Epithelial cell of proximal tubule (primary cell): ENCODE data around the gene DNAI1. TPM values are rescaled to one million over a fixed set of nuclear protein-coding genes. Genes with fewer than 3 reads are reported as not detected.
"Not testable (repeated sequence)": the region's sequence is repeated elsewhere in the genome, so short reads cannot be mapped to it uniquely, and the experiment has no call there.

Experiments
- DNase-seq: peaks from one replicate; pipeline ENCODE4 v3.0.0-alpha.2; 2011; ENCODE audit warnings: low read depth
- H3K4me3 ChIP-seq: 2 replicates; pipeline ENCODE4 v1.5.1; 2011; ENCODE audit warnings: low read depth, mild to moderate bottlenecking, low read length
- total RNA-seq: library from RNA; depleted of rRNA; stranded (reverse); fragments of >200 nt; gene quantifications from 2 replicates; pipeline ENCODE4 v1.2.3, GENCODE V29; 2015
- TF ChIP-seq, protein P1 (sequence below): conservative IDR thresholded peaks from 2 replicates; pipeline ENCODE4 v1.5.1; 2012; ENCODE audit warnings: low read depth, mild to moderate bottlenecking, low read length

DNAI1 gene
- total RNA-seq, 1 donor from 2014 or later: 0.06 TPM

DNA sequence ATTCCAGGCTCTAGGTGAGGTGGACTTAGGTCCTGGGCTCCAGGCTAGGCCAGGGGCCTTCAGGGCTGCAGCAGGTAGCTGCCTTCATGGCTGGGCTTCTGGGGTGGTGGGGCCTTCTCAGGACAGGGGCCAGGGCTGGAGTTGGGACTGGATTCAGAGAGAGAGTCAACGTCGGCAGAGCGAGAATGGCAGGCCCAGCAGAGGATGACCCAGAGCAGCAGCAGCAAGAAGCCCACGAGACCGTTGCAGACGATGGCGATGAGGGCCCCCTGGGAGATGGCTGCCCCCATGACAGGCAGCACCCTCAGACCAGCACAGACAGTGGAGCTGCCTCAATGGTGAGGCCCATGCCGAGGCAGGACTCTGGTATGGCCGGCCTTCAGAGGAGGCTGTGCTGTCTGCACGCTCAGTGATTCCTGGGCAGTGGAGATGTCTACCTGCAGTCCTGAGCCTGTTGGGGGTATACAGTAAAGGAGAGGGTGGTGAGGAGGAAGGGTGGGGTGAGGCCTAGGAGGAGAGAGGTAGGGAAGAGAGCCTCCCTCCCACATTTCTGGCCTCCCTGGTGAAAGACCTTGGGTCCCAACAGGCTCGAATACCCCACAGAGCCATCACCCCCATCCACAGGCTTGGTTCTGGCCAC is 62.9 kb downstream of the DNAI1 start:
- TF ChIP-seq, protein P1, sequence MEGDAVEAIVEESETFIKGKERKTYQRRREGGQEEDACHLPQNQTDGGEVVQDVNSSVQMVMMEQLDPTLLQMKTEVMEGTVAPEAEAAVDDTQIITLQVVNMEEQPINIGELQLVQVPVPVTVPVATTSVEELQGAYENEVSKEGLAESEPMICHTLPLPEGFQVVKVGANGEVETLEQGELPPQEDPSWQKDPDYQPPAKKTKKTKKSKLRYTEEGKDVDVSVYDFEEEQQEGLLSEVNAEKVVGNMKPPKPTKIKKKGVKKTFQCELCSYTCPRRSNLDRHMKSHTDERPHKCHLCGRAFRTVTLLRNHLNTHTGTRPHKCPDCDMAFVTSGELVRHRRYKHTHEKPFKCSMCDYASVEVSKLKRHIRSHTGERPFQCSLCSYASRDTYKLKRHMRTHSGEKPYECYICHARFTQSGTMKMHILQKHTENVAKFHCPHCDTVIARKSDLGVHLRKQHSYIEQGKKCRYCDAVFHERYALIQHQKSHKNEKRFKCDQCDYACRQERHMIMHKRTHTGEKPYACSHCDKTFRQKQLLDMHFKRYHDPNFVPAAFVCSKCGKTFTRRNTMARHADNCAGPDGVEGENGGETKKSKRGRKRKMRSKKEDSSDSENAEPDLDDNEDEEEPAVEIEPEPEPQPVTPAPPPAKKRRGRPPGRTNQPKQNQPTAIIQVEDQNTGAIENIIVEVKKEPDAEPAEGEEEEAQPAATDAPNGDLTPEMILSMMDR: no peak
- H3K4me3 ChIP-seq: no peak overlapping the region
- no peak for DNase-seq

DNA sequence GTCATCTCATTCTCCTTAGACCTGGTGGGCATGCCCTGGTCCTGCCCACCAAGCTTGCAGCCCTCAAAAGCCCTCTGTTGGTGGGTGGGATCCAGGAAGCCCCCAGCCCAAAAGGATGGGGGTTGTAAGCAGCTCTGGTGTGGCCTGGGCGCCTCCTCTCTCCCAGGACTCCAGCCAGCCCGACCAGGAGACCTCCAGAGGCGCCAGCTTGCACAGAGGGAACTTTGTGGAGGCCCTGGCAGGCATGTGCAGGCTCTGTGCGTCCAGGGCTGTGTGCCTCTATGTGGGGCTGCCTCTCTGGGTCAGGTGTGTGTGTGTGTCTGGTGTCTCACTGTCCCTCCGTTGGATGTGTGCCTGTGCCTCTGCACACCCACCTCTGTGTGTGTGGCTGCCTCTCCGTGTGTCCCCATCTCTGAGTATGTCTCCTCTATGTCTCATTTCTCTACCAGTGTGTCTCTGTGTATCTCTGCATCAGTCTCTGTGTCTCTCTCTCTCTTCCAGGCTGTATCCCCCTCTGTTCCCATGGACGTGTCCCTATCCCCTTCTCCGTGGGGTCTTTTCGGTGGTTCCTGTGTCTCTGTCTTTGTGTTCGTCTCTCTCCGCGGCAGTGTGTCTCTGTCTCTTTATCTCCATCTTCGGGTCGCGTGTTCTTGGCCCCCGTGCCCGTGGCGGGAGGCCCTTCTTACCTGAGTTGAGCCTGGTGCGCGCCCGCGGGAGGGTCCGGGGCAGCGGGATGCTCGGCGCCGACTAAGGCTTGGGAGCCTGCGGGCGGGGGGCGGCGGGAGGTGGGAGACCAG is 63.7 kb downstream of the DNAI1 start:
- no peak for DNase-seq
- H3K4me3 ChIP-seq: peak overlapping the region; percentile 44

DNA sequence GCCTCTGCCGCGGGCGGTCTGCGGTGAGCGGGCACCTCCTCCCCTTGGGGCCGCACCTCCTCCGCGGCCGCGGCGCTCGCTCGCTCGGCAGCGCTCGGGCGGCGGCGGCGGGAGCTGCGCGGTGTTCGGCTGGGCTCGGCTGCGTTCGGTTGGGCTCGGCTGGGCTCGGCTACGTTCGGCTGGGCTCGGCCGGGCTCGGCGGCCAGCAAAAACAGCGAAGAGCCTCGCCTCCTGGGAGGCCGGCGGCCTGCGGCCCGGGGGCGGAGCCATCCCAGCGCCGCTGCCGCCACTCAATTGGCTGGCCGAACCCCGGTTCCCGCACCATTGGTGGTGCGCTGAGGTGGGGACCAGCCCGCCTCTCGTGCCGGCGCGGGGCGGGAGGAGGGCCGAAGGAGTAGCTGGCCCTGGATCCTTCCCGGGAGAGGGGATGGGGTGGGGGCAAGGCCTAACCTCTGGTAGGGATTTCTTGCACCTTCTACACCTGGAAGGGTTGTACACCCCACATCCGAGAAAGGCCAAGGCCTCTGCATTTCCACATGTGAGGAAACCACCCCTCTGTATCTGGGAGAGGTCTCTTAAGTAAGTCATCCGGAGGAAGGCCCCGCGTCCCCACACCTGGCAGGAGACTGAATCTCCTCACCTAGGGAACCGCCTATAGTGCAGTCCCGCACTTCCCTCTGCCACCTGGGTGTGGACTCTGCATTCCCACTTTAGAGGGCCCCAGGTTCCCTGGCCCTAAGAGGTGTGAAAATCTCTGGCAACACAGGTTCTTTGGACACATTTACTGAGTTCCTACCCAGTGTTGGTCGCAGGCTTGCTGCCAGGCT is 64.6 kb downstream of the DNAI1 start, which contains the start of gene ENHO:
ENHO (minus strand) TSS at position 20 of the 827 bp plus-strand sequence. CDS start 1,295 bp downstream, outside the sequence.
- peak; percentile 1 for DNase-seq
- peak within 1 kb of the TSS; percentile 47 for H3K4me3 ChIP-seq
- TF ChIP-seq, protein P1: no peak

More for the DNA sequence above, 63.7 kb downstream of the DNAI1 start:
- TF ChIP-seq, protein P1: no peak

DNA sequence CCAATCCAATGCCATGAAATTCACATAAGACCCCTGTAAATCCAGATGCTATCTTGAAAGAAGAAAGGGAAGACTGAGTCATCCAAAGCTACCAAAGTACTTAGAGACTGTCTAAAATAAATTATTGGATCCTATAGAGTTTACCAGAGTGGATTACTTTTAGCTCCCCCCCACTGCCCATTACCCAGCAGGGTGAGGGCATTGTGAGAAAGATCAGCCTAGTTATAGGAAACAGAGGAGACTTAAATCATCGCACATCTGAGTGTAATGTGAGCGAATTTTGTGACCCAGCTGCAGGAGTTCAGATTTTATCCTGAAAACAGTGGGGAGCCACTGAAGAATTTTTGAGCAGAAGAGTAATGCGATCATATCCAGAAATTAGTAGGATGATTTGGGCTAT is 65.7 kb downstream of the DNAI1 start:
- TF ChIP-seq, protein P1: no peak
- DNase-seq: no peak
- H3K4me3 ChIP-seq: no peak overlapping the region

DNA sequence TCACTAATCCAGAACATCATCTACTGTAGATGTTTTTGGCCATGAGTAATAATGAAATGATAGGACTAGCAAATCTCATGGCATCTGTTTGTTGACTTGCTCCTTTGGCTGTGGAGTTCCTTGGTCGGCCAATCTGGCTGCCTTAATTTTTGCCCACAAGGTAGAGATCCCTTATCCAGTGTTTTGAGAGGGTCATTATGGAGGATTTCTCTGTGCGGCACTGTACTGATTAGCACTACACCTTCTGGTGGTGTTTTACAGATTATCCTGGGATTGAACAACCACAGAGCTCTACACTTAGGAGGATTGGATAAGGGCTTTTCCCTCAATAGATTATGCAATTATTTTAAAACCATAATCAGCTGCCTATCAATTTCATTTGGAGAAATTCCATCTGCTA is 67.4 kb downstream of the DNAI1 start:
- no peak overlapping the region for H3K4me3 ChIP-seq
- TF ChIP-seq, protein P1: no peak
- no peak for DNase-seq

DNA sequence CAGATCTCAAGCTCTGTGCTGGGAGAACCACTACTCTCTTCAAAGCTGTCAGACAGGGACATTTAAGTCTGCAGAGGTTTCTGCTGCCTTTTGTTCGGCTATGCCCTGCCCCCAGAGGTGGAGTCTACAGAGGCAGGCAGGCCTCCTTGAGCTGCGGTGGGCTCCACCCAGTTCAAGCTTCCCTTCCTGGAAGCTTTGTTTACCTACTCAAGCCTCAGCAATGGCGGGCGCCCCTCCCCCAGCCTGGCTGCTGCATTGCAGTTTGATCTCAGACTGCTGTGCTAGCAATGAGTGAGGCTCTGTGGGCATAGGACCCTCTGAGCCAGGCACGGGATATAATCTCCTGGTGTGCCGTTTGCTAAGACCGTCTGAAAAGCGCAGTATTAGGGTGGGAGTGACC is 73.4 kb downstream of the DNAI1 start:
- not testable (repeated sequence) for H3K4me3 ChIP-seq, DNase-seq

DNA sequence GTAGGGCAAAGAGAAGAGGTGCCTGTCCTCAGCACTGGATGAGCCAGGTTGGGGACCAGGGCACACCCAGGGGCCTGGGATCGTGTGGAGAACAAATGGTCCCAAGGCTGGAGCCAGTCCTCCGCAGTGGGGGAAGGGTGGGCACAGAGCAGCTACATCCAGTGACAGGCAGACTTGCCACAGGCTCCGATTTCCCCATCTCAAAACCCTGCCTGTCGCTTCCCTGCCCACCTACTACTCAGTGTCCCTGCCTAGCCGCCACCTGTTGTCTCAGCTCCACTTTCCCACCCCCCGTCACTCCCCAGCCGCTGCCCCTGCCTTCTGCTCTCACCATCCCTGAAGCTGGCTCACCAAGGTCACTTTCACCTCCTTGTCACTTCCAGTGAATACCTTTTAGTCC is 78.1 kb downstream of the DNAI1 start:
- DNase-seq: no peak
- TF ChIP-seq, protein P1: no peak
- H3K4me3 ChIP-seq: no peak overlapping the region
